ENCODE measurements around the gene SCO2. TPM values are rescaled to one million over a fixed set of nuclear protein-coding genes. Genes with fewer than 3 reads are reported as not detected.
A peak's percentile ranks its signal among the peaks of the same experiment; 100 is the strongest.

The SCO2 gene
- total RNA-seq, 2 experiments from 2014 or later: 8.1 to 12.8 TPM

DNA sequence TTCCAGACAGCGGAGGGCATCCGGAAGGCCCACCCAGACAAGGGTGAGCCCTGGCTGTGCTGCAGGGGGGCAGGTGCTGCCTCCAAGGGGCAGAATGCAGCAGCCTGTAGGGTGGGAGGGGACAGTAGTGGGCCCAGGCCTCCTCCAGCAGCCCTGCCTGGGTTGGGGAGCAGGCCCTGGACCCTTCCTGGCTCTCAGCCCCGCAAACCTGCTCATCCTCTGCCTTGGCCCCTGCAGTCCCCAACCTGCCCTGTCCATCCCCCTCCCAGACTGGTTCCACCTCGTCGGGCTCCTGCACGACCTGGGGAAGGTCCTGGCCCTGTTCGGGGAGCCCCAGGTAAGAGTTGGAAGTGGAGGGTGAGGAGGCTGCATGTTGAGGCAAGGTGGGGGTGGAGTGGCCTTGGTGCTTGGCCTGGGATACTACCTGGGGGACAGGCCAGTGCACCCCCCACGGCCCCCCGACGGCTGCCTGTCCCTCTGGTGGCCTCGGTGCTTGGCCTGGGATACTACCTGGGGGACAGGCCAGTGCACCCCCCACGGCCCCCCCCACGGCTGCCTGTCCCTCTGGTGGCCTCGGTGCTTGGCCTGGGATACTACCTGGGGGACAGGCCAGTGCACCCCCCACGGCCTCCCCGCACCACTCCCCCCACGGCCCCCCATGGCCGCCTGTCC, 37.3 kb downstream of the SCO2 start:
- ATAC-seq (ENCODE audit: low read depth): no peak
- Mint-ChIP-seq H3K27ac (no peak overlapping the region), H3K36me3 (no peaks in the 10 kb centered on the region), H3K27me3 (no peaks in the 10 kb centered on the region), H3K4me1 (peaks cover 10% of the 10 kb centered on the region), H3K9me3 (no peaks in the 10 kb centered on the region), H3K4me3 (no peak overlapping the region)
- DNase-seq: no peak
- POLR2A ChIA-PET: no interaction called here

DNA sequence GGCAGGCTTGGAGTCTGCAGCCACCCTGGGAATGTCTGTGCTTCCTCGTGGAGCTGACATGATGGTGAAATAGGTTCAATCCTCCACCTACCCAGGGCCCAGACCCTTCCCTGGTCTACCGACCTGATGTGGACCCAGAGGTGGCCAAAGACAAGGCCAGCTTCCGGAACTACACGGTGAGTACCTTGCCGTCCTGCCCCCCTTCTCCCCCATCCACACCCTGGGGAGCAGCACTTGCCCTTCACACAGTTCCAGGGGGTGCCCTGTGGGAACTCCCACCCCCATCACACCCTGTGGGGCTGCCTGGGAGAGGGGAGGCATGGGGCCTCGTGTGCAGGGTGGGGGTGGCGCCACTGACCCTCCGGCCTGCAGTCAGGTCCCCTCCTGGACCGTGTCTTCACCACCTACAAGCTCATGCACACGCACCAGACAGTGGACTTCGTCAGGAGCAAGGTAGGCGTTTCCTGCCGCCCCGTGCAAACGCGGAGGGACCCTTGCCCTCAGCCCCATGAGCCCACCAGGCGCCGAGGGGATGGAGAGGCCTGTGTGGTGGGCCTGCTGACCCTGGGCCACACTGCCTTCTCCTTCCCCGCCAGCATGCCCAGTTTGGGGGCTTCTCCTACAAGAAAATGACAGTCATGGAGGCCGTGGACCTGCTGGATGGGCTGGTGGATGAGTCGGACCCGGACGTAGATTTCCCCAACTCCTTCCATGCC, 38.0 kb downstream of the SCO2 start:
- H3K36me3 Mint-ChIP-seq: no peaks in the 10 kb centered on the region
- no peaks in the 10 kb centered on the region for H3K27me3 Mint-ChIP-seq
- no peak for DNase-seq
- POLR2A ChIA-PET: no interaction called here
- no peaks in the 10 kb centered on the region for H3K9me3 Mint-ChIP-seq
- peaks cover 10% of the 10 kb centered on the region for H3K4me1 Mint-ChIP-seq
- H3K4me3 Mint-ChIP-seq: no peak overlapping the region
- no peak for ATAC-seq (ENCODE audit: low read depth)
- no peak overlapping the region for H3K27ac Mint-ChIP-seq

DNA sequence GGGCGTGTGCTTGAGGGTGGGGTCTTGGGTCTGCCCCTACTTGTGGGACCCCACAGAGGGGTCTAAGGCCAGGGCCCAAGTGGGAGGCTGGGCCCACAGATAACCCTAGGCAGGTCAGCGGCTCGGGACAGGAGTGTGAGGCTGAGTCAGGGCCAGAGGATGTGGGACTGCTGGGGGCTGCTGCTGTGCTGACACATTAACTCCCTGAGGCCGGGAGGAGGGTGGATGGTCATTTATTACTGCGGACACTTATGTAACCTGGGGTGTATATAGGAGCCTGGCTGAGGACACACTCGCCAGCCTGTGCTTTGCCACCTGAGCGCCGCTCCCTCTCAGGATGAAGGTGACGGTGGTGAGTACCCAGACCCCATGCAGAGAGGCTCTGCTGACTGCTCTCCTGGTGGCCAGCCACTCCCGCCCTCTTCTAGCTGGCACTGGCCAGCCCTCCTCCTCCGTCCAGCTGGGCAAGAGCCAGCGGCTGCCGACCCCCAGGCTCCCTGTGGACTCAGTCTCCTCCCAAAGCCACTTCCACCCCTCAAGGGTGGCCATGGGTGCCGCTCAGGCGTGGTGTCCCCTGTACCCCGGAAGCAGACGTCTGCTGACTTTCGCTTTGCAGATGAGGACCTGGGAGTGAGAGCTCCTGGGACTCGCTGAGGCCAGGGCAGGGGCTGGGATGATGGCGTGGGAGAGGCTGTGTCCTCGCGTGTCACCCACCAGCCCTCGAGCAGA, 38.7 kb downstream of the SCO2 start, which contains the start of gene MIOX:
Gene MIOX, plus strand, starts transcription at position 299 of the 729 bp plus-strand sequence. Its CDS starts 39 bp downstream, at position 338.
- POLR2A ChIA-PET: interaction anchor here (0.9 kb wide), 1 partner anchor 17 kb away, joined by 3 read pairs; no protein-coding TSS in a partner anchor
- Mint-ChIP-seq H3K9me3 (no peaks in the 10 kb centered on the region), H3K36me3 (no peaks in the 10 kb centered on the region), H3K27me3 (no peaks in the 10 kb centered on the region), H3K4me3 (no peak within 1 kb of the TSS), H3K4me1 (peaks cover 11% of the 10 kb centered on the region), H3K27ac (no peak within 1 kb of the TSS)
- ATAC-seq (ENCODE audit: low read depth) (no peak), DNase-seq (no peak)

DNA sequence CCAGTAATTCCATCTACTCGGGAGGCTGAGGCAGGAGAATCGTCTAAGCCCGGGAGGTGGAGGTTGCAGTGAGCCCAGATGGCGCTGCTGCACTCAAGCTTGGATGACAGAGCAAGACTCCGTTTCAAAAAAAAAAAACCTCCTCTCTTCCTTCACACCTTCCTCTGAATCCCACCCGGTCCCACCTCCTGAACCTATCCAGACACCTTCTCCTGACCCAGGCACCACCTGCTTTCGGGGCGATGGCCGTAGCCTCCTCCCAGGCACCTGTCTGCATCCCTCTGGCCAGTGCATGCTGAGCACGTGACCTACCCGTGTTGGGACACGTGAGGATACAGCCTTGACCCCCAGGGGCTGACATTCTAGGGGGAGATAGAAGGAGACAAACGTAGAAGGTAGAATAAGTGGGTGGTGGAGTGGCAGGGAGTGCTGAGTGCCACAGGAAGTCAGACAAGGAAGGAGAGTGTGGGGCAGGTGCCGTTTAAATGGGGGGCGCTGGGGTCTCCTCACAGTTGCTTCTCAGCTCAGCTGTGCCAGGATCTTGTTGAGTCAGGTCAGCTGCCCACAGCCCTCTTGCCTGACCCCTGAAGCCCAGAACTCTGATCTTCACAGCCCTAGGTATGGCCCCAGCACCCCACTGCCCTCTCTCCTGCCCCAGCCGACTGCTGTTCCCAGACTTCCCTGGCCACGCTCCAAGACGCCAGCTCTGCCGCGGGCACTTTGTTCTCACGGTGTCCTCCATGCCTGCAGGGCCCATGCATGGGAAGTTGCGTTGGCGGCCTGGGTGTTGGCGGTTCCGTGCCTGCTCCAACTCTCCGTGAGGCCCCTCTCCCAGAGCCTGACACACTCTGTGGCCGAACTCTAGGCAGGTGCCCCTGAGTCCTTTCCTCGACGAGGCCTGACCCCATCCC, 39.9 kb downstream of the SCO2 start:
- DNase-seq (no peak), ATAC-seq (ENCODE audit: low read depth) (no peak)
- H3K4me1 Mint-ChIP-seq: peaks cover 5% of the 10 kb centered on the region
- peaks cover 3% of the 10 kb centered on the region for H3K27me3 Mint-ChIP-seq
- no peak overlapping the region for H3K27ac Mint-ChIP-seq
- POLR2A ChIA-PET: interaction anchor here (0.9 to 1.0 kb wide), 2 partner anchors 15 to 29 kb away, joined by 3 read pairs; no protein-coding TSS in a partner anchor
- H3K9me3 Mint-ChIP-seq: no peaks in the 10 kb centered on the region
- no peaks in the 10 kb centered on the region for H3K36me3 Mint-ChIP-seq
- no peak overlapping the region for H3K4me3 Mint-ChIP-seq

DNA sequence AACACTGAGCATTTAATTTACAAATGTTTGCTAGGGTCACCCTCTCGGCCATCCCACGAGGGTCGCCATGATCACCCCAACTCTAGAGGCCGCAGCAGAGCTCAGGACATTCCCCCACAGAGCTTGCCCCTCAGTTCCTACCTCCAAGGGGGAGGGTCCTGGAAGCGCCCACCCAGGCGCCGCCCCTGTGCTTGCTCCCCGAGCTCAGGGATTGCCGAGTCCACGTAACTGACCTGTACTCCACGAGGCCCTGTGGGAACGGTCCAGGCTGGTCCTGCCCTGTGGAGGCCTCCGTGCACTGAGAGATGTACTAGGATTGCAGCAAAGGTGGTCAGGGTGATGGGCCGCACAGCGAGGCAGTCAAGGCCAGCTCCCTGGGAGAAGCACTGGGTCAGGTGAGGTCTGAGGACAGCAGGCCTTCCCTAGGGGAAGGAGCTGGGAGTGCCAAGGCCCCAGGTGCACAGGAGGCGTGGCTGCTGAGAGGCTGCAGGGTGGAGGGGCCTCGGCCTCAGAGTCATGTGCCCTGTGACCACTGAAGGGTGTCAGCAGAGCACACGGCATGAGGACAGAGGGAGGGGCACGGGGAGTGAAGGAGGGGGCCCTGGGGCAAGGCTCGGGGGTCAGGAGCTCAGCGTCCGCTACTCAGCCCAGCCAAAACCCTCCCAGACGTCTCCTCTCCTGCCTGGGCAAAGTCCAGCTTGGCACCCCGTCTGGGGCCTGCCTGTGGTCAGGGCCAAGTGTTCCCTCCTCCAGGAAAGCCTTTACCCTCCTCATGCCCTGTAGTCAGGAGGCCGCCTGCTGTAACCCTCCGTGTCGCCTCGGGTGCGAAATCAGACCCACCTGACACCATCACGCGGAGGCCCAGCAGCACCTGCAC, 41.2 kb downstream of the SCO2 start:
- H3K9me3 Mint-ChIP-seq: no peaks in the 10 kb centered on the region
- ATAC-seq (ENCODE audit: low read depth) (no peak), DNase-seq (no peak)

DNA sequence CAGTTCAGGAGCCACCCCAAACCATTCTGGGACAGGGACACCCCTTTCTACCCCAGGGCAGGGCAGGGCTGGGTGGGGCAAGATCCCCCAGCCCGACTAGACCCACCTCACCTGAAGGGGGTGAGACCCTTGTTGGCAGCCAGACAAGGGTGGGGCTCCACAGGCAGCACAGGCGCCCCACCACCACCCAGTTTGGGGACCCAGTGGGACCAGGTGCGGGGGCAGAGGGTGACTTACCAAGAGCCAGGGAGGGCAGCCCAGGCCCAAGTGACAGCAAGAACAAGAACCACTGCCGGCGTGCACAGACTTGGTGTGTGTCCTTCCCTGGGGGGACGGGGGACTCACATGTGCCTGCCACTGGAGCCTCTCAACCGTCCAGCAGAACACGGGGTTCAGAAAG, 41.8 kb downstream of the SCO2 start:
- POLR2A ChIA-PET: interaction anchor here (1.0 to 1.3 kb wide), 2 partner anchors 14 to 24 kb away, joined by 3 to 6 read pairs; partner anchors contain the start of genes LMF2 and NCAPH2
- H3K4me1 Mint-ChIP-seq: peaks cover 6% of the 10 kb centered on the region
- peaks cover 13% of the 10 kb centered on the region for H3K27me3 Mint-ChIP-seq
- DNase-seq (no peak), ATAC-seq (ENCODE audit: low read depth) (no peak)
- H3K4me3 Mint-ChIP-seq: no peak overlapping the region
- H3K36me3 Mint-ChIP-seq: no peaks in the 10 kb centered on the region
- no peaks in the 10 kb centered on the region for H3K9me3 Mint-ChIP-seq
- H3K27ac Mint-ChIP-seq: no peak overlapping the region

More for the DNA sequence above, 41.2 kb downstream of the SCO2 start:
- no peak overlapping the region for H3K4me3 Mint-ChIP-seq
- POLR2A ChIA-PET: interaction anchor here (1.0 to 1.3 kb wide), 2 partner anchors 14 to 28 kb away, joined by 3 to 6 read pairs; no protein-coding TSS in a partner anchor
- no peaks in the 10 kb centered on the region for H3K36me3 Mint-ChIP-seq
- H3K27ac Mint-ChIP-seq: no peak overlapping the region
- peaks cover 6% of the 10 kb centered on the region for H3K4me1 Mint-ChIP-seq
- peaks cover 11% of the 10 kb centered on the region for H3K27me3 Mint-ChIP-seq

DNA sequence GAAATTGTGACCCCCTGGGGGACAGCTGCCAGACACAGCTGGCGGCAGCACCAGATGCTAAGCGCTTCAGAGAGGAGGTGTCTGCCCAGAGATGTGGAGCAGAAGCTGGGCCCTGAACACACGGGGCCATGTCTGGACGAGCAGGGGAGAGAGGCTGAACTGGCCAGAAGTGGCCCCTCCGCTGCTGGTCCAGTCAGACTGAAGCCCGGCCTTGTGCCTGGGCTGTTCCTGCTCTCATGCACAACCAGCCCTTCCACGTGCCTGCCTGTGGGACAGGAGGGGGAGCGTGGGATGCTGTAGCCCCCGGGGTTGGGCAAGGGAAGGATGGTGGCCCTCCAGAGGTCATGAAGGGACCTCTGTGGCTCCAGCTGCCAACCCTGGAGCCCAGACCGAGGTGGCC, 42.3 kb downstream of the SCO2 start:
- Mint-ChIP-seq H3K4me3 (no peak overlapping the region), H3K36me3 (no peaks in the 10 kb centered on the region), H3K27me3 (peaks cover 13% of the 10 kb centered on the region), H3K27ac (no peak overlapping the region), H3K4me1 (peaks cover 7% of the 10 kb centered on the region), H3K9me3 (no peaks in the 10 kb centered on the region)
- DNase-seq (no peak), ATAC-seq (ENCODE audit: low read depth) (no peak)
- POLR2A ChIA-PET: interaction anchor here (1.0 to 1.3 kb wide), 2 partner anchors 13 to 25 kb away, joined by 3 to 6 read pairs; partner anchors contain the start of genes LMF2 and NCAPH2

DNA sequence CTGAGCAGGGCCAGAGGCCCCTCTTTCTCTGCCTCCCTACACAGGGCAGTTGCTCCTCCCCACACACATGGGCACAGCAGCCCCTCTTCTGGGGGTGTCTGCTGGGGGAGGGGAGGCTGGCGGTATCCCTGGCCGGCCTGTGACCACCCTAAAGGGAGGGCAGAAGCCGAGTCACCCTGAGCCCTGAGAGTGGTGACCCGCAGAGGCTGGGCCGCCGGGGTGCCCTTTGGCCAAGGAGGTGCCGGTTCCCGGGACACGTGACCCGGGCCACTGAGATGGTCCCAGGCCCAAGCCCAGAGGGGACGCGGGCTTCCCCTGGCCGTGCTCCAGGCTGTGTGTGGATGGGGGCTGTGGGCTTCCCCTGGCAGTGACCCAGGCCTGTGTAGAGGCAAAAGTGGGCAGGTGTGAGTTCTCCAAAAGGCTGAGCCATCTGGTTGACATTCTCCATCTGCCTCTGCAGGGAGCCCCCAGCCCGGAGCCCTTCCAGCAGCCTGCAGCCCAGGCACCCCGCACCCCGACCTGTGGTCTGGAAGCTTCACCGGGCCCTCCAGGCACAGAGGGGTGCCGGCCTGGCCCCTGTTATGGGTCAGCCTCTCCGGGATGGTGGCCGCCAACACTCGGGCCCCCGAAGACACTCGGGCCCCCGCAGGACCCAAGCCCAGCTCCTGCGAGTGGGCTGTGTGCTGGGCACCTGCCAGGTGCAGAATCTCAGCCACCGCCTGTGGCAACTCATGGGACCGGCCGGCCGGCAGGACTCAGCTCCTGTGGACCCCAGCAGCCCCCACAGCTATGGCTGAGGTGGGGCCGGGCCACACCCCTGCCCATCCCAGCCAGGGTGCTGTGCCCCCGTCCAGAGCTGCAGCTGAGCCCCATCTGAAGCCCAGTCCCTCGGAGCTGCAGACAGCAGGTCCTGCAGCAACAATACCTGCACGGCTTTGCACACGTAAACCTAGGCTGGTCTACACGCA, 43.0 kb downstream of the SCO2 start:
- Mint-ChIP-seq H3K27ac (peak overlapping the region; percentile 69), H3K27me3 (peaks cover 13% of the 10 kb centered on the region), H3K9me3 (no peaks in the 10 kb centered on the region), H3K4me1 (peaks cover 7% of the 10 kb centered on the region), H3K4me3 (peak overlapping the region; percentile 83), H3K36me3 (no peaks in the 10 kb centered on the region)
- ATAC-seq (ENCODE audit: low read depth): no peak
- DNase-seq: no peak
- POLR2A ChIA-PET: interaction anchor here (0.7 to 3.2 kb wide), 5 partner anchors 9 to 43 kb away, joined by 3 to 10 read pairs (median 3); partner anchors contain the start of genes LMF2, NCAPH2 and SCO2

DNA sequence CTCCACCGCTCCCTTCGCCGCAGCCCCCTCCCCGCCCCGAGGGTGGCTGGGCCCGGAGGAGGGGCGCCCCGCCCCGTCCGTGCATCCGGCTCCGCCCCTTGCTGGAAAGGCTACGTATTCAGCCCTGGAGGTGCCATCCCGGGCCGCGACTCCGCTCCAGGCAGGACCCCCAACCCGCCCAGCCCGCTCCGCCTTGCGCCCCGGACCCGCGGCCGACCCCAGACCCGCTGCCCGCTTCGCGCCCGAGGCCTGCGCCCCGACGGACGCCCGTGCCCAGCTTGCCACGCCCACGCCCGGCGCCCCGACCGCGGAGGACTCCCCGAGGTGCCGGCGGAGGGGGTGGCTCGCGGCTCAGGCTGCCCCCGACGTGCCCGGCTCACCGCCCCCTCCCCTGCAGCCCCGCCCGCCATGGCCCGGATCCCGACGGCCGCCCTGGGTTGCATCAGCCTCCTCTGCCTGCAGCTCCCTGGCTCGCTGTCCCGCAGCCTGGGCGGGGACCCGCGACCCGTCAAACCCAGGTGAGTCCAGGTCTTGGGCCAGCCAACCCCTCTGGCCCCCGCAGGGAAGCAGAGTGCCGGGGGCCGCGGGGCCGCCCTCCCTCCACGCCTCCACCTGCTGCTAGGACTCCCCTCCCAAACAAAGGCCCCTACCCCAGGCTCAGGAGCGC, 43.8 kb downstream of the SCO2 start, which contains the start of gene ADM2:
Gene ADM2, plus strand, starts transcription at position 104 of the 667 bp plus-strand sequence. Its CDS starts 305 bp downstream, at position 409.
- H3K4me3 Mint-ChIP-seq: peak within 1 kb of the TSS; percentile 83
- DNase-seq (peak; percentile 82), ATAC-seq (ENCODE audit: low read depth) (peak; percentile 82)
- H3K4me1 Mint-ChIP-seq: peaks cover 11% of the 10 kb centered on the region
- H3K27ac Mint-ChIP-seq: peak within 1 kb of the TSS; percentile 69
- POLR2A ChIA-PET: interaction anchor here (0.6 to 3.2 kb wide), 6 partner anchors 8 to 167 kb away, joined by 3 to 10 read pairs (median 4); partner anchors contain the start of genes LMF2, NCAPH2 and SCO2
- no peaks in the 10 kb centered on the region for H3K9me3 Mint-ChIP-seq
- H3K36me3 Mint-ChIP-seq: no peaks in the 10 kb centered on the region
- peaks cover 16% of the 10 kb centered on the region for H3K27me3 Mint-ChIP-seq

DNA sequence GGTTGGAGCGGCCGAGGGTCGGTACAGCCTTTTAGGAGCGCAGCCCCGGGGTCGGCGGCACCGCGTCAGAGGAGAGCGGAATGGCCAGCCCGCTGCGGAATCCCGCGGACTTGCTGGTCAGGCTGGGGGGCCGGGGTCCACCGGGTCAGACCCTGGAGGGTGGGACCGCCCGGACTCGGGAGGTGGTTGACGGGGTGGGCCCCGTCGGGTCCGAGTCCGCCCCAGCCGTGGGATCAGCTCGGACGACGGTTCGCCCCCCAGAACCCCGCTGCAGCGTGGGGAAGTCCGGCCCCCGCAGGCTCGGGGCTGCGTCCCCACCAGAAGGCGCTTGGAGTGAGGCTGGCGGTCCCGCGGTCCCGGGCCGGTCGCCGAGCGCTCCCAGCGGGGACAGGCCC, 44.4 kb downstream of the SCO2 start:
- ATAC-seq (ENCODE audit: low read depth): no peak
- POLR2A ChIA-PET: interaction anchor here (0.6 to 3.2 kb wide), 7 partner anchors 7 to 374 kb away, joined by 3 to 10 read pairs (median 4); partner anchors contain the start of genes LMF2, NCAPH2 and SCO2
- Mint-ChIP-seq H3K27me3 (peaks cover 16% of the 10 kb centered on the region), H3K4me1 (peaks cover 11% of the 10 kb centered on the region), H3K4me3 (peak overlapping the region; percentile 63), H3K36me3 (no peaks in the 10 kb centered on the region), H3K9me3 (no peaks in the 10 kb centered on the region), H3K27ac (no peak overlapping the region)
- no peak for DNase-seq

All from activated naive CD8-positive, alpha-beta T cell treated with anti-CD3 and anti-CD28 coated beads, Interleukin-2, amount 10 ng/mL, durations not matched to agents 7 days and 5 days (primary cell).